Pulmonary artery endothelial cell (primary cell): ENCODE results near the gene MAP4K4. TPM values are rescaled to one million over a fixed set of nuclear protein-coding genes. Genes with fewer than 3 reads are reported as not detected.

Experiments used
- DNase-seq: peaks from one replicate; pipeline ENCODE4 v3.0.0-alpha.2; 2011; ENCODE audit warnings: low read depth, low spot score
- total RNA-seq: library from RNA; depleted of rRNA; stranded (reverse); fragments of >200 nt; gene quantifications from 2 replicates; pipeline ENCODE4 v1.2.3, GENCODE V29; 2014

MAP4K4 gene
- 374 and 480 TPM in 2 replicates for total RNA-seq

GRCh38 chr2:101697124-101698013 lies at the start of gene MAP4K4:
Gene MAP4K4, plus strand, starts transcription at chr2:101697707. Its CDS starts 374 bp downstream, at chr2:101698081.
- DNase-seq: peak; percentile 58

- DNase-seq: no peak
Measured at GRCh38 chr2:101653469-101653868, 44.0 kb upstream of the MAP4K4 start.

DNA sequence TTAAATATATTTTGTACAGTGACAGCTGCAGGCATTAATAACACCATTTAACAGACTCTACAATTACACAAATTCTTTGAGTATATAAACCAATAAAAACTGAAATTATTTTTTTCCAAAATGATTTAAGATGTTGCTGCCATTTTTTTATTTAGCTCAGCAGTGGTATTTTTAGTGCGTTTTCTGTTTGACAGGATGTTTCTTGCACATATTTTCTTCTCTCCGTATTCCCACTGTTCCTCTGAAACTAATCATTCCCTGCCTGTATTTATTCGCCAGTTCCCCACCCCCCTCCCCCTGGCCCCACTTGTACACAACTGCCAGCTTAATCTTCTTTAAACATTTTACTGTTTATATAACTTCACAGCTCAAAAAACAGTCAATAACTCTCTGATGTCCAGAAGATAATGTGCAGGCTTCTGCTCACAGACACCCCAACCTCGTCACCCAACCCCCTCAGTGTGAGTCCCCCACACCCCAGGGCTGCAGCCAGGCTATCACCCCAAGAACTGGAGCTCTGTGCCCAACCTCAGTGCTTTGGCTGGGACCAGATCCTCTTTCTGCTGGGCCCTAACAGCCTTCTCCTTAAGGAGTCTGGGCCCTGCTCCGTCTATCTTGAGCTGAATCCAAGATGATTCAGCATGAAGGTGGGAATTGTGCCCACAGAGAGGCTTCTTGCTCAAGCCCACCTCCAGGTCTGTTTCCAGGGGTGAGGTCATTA lies 41.6 kb upstream of the MAP4K4 start:
- no peak for DNase-seq

- DNase-seq: no peak
Measured at GRCh38 chr2:101657787-101658186, 39.7 kb upstream of the MAP4K4 start.

GRCh38 chr2:101658387-101658786 lies 39.1 kb upstream of the MAP4K4 start:
- DNase-seq: no peak

DNA sequence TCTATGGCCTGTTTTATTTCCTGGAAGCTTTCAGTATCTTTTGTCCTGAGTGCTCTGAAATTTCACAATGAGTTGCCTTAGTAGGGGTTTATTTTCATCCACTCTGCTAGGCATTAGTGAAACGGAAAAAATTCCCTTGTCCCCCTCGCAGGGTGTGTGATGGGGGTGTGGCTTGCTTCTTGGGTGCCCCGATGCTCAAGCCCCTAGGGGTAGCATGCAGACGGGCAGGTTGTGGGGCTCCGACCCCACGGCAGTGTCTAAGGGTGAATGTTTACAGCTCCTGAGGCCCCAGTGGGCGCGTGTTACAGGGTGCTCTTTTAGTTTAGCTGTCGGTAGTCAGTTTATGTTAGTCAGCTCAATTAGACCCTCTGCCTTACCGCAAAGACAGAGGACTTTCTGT lies 32.2 kb upstream of the MAP4K4 start:
- no peak for DNase-seq

- no peak for DNase-seq
Measured at GRCh38 chr2:101667823-101668222, 29.7 kb upstream of the MAP4K4 start.

DNA sequence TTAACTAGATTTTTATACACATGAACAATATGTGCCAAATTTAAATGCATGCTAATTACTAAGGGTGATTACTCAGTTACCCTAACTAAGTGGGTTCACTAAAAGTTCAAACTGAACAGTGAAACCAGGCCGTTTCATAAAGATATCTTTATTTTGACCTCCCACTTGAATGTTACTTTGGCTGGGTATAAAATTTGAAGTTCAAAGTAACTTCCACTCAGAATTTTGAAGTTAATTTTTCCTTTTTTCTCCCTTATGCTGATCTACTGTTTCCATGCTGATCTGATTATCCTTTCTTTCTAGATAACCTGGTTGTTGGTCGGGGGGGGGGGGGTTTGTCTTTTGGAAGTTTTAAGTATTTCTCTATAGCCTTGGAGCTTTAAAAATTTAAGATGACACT lies 25.5 kb upstream of the MAP4K4 start:
- no peak for DNase-seq

DNA sequence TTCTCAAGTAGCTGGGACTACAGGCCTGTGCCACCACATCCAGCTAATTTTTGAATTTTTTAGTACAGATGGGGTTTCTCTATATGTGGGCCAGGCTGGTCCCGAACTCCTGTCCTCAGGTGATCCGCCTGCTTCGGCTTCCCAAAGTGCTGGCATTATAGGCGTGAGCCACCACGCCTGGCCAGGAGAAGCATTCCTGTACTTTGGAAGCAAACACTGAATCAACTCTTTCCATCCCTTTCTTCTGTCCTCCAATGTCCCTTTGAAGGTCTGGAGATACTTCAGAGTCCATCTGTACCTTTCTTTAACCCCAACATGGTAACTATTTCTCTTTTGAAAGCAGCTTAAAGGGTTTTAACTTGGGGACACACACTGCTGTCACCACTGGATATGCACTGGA lies 23.6 kb upstream of the MAP4K4 start:
- DNase-seq: no peak

DNA sequence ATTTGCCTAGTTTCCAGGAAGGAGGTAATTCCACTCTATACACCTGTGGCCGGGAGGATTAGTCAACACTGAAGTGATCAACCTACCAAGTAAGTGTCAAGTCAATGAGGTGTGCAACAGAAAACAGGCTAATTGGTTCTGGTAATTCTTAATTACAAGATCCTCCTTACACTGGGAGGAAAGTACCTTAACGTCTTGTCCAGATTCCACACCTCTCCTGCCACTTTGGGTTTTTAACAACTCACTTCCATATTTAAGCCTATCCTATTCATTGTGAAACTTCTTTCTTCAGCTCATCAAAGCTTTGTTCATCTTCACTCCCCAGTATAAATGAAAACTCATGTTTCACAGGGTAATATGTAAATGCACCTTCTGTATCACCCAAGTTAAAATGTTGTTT lies 22.0 kb upstream of the MAP4K4 start:
- no peak for DNase-seq

- no peak for DNase-seq
Measured at GRCh38 chr2:101676674-101677073, 20.8 kb upstream of the MAP4K4 start.

- no peak for DNase-seq
Measured at GRCh38 chr2:101677658-101678057, 19.8 kb upstream of the MAP4K4 start.

DNA sequence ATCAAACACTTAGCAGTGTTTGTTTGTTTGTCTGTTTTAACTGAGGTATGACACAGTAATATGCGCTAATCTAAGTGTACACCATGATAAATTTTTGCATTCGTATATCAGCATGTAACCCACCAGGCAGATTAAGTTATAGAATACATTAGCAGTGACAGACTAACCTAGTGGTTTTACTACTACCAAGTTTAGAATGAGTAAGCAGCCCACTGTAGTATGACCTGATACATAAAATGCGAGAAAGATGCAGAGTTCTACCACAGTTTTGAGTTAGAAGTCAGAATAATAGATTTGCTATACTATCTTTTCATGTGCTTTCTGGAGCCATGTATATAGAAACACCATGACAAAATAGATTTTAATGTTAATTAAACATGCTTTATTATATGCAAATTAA lies 19.1 kb upstream of the MAP4K4 start:
- no peak for DNase-seq

DNA sequence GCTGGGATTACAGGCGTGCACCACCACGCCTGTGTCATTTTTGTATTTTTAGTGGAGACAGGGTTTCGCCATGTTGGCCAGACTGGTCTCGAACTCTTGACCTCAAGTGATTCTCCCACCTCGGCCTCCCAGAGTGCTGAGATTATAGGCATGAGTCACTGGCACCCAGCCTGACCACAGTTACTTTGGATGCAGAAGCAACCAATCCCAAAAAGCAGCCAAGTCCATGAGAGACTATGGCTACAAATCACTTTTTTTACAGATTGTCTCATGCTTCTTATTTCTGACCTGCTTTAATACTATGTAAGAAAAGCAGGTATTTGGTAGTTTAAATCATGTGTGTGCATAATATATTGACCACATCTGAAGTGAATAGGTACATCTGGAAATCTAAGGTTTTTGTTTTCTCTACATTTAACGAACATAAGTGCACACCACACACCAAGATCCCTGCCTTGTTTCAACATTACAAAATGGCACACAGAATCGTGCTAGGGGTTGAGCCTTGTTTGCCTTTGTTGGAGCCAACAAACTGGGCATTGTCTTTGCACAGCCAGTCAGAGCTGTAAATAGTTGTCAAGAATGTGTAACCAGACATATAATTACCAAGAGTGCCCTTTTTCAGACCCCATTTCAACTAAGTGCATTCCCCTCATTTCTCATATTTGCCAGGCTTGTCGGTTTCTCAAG lies 18.3 kb upstream of the MAP4K4 start:
- no peak for DNase-seq

- no peak for DNase-seq
Measured at GRCh38 chr2:101679801-101680487, 17.6 kb upstream of the MAP4K4 start.

GRCh38 chr2:101682311-101682710 lies 15.2 kb upstream of the MAP4K4 start:
- DNase-seq: no peak

DNA sequence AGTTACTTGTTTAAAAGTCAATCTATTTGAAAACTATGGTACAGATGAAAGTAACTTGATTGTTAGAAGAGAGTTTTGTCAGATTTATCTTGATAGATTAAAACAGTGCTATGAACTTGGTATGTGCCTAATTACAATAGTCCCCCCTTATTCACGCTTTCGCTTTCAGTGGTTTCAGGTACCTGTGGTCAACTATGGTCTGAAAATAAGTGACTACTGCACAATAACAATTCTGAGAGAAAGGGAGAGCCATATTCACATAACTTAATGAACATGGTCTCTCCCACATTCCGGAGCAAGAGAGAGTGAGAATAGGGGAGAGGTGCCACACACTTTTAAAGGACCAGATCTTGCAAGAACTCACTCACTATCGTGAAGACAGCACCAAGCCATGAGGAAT lies 13.2 kb upstream of the MAP4K4 start:
- no peak for DNase-seq

DNA sequence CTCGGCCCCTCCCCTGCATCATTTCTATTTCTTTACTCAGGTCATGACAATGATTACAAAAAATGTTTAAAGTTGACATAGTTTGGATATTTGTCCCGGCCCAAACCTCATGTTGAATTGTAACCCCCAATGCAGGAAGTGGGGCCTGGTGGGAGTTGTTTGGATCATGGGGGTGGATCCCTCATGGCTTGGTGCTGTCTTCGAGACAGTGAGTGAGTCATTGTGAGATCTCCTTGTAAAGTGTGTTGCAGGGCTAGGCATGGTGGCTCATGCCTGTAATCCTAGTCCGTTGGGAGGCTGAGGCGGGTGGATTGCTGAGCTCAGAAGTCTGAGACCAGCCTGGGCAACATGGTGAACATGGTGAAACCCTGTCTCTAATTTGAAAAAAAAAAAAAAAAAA lies 9.2 kb upstream of the MAP4K4 start:
- no peak for DNase-seq

GRCh38 chr2:101689114-101689825 lies 8.2 kb upstream of the MAP4K4 start:
- no peak for DNase-seq

DNA sequence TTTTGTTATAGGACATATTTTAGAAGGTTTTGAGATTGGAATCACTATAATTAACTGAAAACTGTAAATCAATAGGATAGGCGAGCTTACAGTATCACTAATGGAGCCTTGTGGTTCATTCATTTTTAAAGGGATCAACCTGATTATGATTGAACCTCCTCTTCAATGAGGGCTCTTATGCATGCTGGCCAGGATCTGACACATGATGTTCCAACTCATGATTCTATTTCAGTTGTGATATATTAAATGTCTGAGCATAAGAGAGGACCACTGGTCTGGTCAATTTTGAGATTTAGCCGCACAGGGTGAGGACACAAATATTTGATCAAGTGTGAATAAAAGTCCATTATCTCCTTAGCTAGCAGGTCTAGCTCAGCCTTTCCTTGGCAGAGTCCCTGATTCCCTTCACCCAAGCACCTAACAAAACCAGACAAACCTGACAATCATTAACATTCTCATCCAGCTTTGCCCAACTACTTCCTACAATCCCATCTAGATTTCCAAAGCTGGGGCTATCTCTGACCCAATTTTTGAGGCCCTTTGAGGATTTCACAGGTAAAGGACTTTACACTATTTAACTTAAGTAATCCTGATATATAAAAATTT lies 6.9 kb upstream of the MAP4K4 start:
- no peak for DNase-seq
